HG02571 (cell line): ENCODE data around the gene SST.

ENCODE experiments used
- ATAC-seq: cut with Tn5 transposase; IDR thresholded peaks from one replicate; pipeline ENCODE4 v1.9.1; 2021; ENCODE audit warnings: mild to moderate bottlenecking, moderate library complexity; ENCODE audit not compliant: unreplicated experiment

Gene SST

DNA sequence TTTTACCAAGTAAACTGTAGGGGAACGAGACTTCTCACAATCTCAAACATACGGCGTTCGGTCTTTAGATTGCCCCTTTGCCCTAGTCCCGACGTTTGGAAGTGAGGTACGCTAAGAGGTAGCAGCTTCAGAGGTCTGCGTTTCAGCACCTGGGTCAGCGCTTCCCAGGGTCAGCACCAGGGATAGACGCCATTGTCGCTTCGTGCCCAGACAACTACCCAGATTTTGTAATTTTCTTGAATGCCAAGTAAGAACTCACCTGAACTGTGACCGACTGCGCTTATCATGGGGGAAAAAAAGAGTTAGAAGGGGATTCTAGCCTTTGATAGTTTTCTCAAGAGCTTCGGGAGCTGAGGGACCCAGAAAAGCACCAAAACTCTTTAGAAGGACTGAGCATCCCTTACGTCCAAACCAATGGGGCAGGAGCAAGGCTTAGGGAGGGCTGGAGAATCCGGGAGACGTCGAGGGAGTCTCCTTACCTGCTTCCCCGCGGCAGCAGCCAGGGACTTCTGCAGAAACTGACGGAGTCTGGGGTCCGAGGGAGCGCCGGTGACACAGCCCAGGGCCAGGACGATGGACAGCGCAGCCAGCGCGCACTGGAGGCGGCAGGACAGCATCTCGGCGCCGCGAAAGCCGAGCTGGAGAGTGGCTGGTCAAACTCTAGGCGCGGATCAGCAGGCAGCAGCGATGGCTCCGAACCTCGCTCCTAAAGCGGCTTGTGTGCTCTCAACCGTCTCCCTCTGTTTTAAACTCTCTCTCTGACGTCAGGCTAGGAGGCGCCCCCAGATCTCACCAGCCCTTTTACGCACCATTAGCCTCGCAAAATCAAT lies at the start of gene SST:
TSS of gene SST (minus strand) at position 720 of the 830 bp plus-strand sequence. CDS start at position 617, 103 bp downstream.
- no peak for ATAC-seq

- ATAC-seq, result no peak
Measured at GRCh38 chr3:187719628-187720336, 49.6 kb upstream of the SST start.

DNA sequence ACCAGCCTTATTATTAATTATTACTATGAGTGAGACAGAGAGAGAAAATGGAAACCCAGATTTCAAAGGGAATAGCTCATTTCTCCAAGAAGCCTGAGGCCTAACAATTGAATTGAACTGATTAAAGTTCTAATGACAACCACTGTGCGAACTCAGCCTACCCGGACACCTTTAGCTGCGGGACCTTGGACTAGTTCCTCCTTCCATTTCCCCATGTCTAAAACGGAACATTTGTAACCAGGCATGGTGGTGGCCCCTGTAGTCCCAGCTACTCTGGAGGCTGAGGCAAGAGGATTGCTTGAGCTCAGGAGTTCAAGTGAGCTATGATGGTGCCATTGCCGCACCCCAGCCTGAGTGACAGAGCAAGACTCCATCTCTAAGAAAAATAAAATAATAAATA lies 48.6 kb upstream of the SST start:
- no peak for ATAC-seq

DNA sequence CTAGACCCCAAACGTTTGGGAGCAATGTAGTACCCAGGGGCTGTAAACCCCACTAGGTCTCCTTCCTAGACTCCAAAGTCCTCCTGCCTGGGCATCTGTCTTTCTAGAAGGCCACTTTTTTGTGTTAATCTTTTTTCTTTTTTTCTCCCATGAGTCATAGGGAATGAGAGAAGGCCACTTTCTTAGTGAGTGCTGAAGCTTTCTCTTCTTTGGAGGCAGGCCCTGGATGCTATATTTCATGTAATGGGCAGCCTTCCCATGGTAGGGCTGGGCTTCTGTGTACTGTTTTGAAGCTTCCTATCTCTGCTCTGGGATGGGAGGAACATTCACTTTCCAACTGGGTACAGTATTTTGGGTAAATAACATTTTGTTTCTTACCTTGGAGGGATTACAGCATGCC lies 47.4 kb upstream of the SST start:
- no peak for ATAC-seq

GRCh38 chr3:187714404-187714979 lies 44.3 kb upstream of the SST start:
- ATAC-seq, result no peak

DNA sequence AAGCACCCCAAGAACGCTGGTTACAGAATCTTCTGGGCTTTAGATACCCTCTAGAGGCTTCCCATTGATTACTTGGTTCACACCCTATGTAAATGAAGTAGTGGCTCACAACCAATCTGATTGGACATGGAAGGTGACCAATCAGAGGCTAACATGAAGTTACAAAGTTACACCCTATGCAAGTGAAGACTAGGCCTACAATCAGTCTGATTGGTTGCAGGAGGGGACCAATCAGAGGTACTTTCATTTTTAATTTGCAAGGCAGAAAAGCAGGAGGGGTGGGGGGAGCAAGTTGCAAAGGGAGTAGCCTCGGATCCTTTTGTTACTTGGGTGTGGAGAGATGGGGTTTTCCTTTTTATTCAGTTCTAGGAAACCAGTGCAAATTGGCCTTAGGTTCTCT lies 43.3 kb upstream of the SST start:
- ATAC-seq, result no peak

DNA sequence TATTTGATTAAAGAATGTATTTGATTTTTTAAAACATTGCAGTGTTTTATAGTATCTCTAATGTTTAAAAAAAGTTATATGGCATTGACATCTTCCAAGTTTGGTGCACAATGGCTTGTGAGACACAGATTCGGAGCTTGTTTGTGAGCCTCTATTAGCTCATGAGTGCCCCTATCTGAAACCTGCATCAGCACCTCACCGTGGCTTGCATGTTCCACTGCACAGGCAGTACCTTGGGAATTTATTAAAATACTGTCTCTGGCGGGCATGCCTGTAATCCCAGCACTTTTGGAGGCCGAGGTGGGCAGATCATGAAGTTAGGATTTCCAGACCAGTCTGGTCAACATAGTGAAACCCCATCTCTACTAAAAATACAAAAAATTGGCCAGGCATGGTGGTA lies 39.0 kb upstream of the SST start:
- ATAC-seq, result no peak

DNA sequence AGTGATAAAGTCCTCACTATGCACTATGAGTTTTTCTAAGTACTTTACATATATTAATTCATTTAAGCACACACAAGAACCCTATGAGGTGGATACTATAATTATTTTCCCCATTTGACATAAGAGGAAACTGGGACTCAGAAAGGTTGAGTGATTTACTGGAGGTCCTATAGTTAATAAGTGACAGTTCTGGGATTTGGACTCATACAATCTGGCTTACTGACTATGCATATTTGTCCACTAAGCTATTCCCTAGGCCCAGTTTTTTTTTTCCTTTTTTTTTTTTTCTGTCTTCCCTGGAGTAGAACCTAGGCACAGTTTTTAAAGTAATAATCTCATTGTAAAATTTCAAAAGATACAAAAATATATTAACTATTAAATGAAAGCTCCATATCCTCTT lies 38.5 kb upstream of the SST start:
- ATAC-seq, result no peak

- ATAC-seq, result no peak
Measured at GRCh38 chr3:187706971-187707370, 36.8 kb upstream of the SST start.

DNA sequence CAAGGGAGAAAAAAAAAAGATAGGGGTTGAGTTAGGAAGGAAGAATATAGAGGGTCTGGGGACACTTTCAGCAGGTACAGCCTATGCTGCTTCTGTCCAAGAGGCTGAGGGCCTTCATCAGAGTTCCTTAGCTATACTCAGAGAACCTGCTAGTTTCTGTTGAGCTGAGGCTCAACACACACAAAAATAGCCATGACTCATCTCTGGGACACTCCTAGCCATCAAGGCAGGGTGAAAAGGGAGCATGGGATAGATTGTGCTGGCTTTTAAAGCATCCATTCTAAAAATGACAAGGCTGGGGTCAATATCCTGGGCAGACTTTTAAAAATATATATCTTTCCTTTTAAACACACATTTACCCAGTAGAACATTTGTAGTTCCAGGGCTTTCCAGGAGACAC lies 35.0 kb upstream of the SST start:
- no peak for ATAC-seq

GRCh38 chr3:187702507-187703033 lies 32.4 kb upstream of the SST start, which contains the start of gene RTP2:
RTP2 (minus strand) TSS chr3:187702557; CDS start chr3:187702128, 429 bp downstream.
- ATAC-seq, result no peak

- no peak for ATAC-seq
Measured at GRCh38 chr3:187700249-187700648, 30.1 kb upstream of the SST start.

DNA sequence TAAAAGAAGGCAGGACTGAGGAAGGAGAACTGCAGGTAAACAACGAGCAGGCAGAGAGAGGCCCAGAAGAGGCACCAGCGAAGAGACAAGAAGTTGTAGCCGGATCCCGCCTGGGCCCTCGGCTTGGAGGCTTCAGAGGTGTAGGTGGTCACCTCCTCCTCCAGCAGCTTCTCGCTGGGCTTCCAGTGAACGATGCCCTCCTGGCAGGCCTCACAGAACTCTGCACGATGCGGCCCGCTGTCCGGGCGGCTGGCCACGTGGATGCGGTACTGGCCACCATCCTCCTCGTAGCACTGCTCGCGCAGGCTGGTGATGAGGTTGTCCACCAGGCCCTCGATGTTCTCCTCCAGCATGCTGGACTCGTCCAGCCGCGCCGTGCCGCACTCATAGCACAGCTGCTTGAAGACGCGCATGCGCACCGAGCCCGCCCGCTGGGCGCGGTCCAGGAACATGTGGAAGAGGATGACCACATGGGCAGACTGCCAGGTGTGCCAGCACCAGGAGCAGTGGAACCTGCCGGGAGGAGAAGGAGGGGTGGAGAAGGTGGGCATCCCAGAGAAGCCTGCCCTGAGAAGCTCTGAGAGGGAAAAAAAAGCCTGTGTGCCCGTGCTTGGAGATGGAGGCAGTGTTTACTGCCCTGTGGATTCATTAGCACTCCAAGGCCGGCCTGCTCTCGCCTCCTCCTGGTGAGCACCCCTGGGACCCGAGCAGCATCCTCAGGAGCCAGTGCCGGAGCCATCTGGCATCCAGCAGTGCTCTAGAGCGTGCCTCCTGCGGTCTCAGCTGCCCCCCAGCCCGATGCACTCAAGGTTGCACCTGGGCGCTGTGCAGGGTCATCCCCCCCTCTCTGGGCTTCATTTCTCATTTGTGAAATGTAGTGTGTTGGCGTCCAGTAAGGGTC lies 28.6 kb upstream of the SST start:
- ATAC-seq, result no peak

DNA sequence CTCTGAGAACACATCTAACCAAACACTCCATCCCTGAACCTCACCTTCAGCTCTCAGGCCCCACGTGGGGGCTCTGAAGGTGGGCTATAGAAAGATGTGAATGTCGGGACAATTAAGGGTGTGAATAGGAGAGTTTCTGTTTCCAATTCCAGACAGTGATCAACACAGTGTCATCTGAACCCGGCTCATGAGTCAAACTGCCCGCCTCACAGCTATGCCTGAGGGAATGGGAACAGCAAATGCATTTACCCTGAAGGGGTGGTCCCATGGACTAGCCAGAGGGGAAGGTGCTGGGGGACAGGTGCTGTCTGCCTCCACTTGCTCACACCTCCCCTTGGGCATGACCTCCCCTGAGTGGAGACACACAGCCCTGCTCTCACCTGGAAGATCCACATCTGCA lies 25.8 kb upstream of the SST start:
- ATAC-seq, result no peak

GRCh38 chr3:187695449-187695848 lies 25.3 kb upstream of the SST start:
- no peak for ATAC-seq

DNA sequence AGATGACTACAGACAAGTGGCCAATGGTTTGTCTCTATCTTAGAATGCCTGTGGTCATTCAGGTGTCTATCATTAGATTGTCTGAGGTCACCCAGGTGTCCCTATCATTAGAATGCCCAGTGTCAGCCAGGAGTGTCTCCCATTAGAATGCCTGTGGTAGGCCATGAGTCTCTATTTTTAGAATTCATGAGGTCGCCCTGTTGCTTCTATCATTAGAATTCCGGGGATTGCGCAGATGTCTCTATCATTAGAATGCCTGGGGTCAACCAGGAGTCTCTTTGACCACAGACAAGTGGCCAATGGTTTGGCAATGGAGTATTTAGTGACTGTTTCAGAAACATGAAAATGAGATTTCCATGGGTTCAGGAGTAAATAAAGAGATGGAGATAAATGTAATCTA lies 24.6 kb upstream of the SST start:
- no peak for ATAC-seq

DNA sequence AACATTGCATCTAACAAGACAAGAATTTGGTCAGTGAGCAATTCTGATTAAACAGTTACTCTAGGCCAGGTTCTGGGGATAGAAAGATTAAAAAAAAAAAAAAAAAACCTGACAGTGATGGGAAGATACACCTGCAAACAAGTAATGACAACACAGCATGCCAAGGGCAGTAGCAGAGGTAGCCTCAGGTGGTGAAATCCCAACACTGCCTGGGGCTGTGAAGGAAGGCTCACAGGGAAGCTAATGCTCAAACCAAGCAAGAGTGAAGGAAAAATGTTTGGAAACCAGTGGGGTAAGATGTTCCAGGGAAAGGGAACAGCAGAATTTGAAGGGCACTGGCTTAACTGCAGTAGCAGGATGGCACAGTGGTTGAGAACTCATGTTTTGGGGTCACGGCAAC lies 23.2 kb upstream of the SST start:
- no peak for ATAC-seq

- no peak for ATAC-seq
Measured at GRCh38 chr3:187689984-187690383, 19.8 kb upstream of the SST start.

- ATAC-seq, result no peak
Measured at GRCh38 chr3:187686621-187687273, 16.6 kb upstream of the SST start.

GRCh38 chr3:187685948-187686347 lies 15.8 kb upstream of the SST start:
- ATAC-seq, result no peak
